HFFc6 (cell line): Measurements from ENCODE around the gene TJP3. TPM values are rescaled to one million over a fixed set of nuclear protein-coding genes. Genes with fewer than 3 reads are reported as not detected.

Experiments used
- DNase-seq: peaks from one replicate; pipeline ENCODE4 v3.0.0-alpha.2; 2018
- H3K27ac Mint-ChIP-seq: 2 replicates; pipeline ENCODE4 v1.8.0; 2020; ENCODE audit warnings: mild to moderate bottlenecking, mixed read lengths
- H3K27me3 Mint-ChIP-seq: 2 replicates; pipeline ENCODE4 v1.8.0; 2021; ENCODE audit warnings: mild to moderate bottlenecking, moderate library complexity, mixed read lengths; ENCODE audit not compliant: insufficient read depth
- H3K36me3 Mint-ChIP-seq: 2 replicates; pipeline ENCODE4 v1.8.0; 2021; ENCODE audit warnings: low read depth, mixed read lengths
- H3K4me1 Mint-ChIP-seq: 2 replicates; pipeline ENCODE4 v1.8.0; 2020; ENCODE audit warnings: low read depth, mixed read lengths
- H3K4me3 Mint-ChIP-seq: 2 replicates; pipeline ENCODE4 v1.8.0; 2020; ENCODE audit warnings: mild to moderate bottlenecking, moderate library complexity, mixed read lengths
- H3K9me3 Mint-ChIP-seq: 2 replicates; pipeline ENCODE4 v1.8.0; 2020; ENCODE audit warnings: mild to moderate bottlenecking, mixed read lengths
- total RNA-seq, 6 experiments: library from RNA; stranded (reverse); fragmentation: NEBNext Ultra II Directional; extraction: Animal tissue kit (Norgen Biotek cat#: 25700); gene quantifications; 2 replicates in 1 of 6; 3 replicates in 5 of 6; pipeline ENCODE4 v1.2.3, GENCODE V29; 2021
- TF ChIP-seq, protein P1 (sequence below): fragments of 200-600 bp; sonication (generic); IDR thresholded peaks from 2 replicates; pipeline ENCODE4 v1.5.0; 2021; ENCODE audit warnings: antibody characterized with exemption, mild to moderate bottlenecking

The TJP3 gene
- total RNA-seq, 6 experiments from 2014 or later: not detected

- H3K27me3 Mint-ChIP-seq: peaks cover 10% of the 10 kb centered on the region
- no peak for DNase-seq
- H3K27ac Mint-ChIP-seq: no peak overlapping the region
- no peak overlapping the region for H3K4me3 Mint-ChIP-seq
- H3K4me1 Mint-ChIP-seq: no peaks in the 10 kb centered on the region
- no peaks in the 10 kb centered on the region for H3K36me3 Mint-ChIP-seq
- TF ChIP-seq, protein P1, sequence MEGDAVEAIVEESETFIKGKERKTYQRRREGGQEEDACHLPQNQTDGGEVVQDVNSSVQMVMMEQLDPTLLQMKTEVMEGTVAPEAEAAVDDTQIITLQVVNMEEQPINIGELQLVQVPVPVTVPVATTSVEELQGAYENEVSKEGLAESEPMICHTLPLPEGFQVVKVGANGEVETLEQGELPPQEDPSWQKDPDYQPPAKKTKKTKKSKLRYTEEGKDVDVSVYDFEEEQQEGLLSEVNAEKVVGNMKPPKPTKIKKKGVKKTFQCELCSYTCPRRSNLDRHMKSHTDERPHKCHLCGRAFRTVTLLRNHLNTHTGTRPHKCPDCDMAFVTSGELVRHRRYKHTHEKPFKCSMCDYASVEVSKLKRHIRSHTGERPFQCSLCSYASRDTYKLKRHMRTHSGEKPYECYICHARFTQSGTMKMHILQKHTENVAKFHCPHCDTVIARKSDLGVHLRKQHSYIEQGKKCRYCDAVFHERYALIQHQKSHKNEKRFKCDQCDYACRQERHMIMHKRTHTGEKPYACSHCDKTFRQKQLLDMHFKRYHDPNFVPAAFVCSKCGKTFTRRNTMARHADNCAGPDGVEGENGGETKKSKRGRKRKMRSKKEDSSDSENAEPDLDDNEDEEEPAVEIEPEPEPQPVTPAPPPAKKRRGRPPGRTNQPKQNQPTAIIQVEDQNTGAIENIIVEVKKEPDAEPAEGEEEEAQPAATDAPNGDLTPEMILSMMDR: no peak
- no peaks in the 10 kb centered on the region for H3K9me3 Mint-ChIP-seq
Measured at GRCh38 chr19:3774621-3775373, 66.6 kb downstream of the TJP3 start.

GRCh38 chr19:3775374-3775711 is 67.2 kb downstream of the TJP3 start:
- DNase-seq: no peak
- no peaks in the 10 kb centered on the region for H3K36me3 Mint-ChIP-seq
- H3K27ac Mint-ChIP-seq: no peak overlapping the region
- TF ChIP-seq, protein P1: no peak
- no peaks in the 10 kb centered on the region for H3K9me3 Mint-ChIP-seq
- no peak overlapping the region for H3K4me3 Mint-ChIP-seq
- H3K4me1 Mint-ChIP-seq: no peaks in the 10 kb centered on the region
- peaks cover 10% of the 10 kb centered on the region for H3K27me3 Mint-ChIP-seq

GRCh38 chr19:3775831-3776230 is 67.6 kb downstream of the TJP3 start:
- DNase-seq: no peak
- TF ChIP-seq, protein P1: no peak
- Mint-ChIP-seq H3K36me3 (peaks cover 1% of the 10 kb centered on the region), H3K9me3 (peaks cover 2% of the 10 kb centered on the region), H3K4me1 (no peaks in the 10 kb centered on the region), H3K4me3 (no peak overlapping the region), H3K27me3 (peaks cover 10% of the 10 kb centered on the region), H3K27ac (no peak overlapping the region)

- H3K4me1 Mint-ChIP-seq: no peaks in the 10 kb centered on the region
- no peak for DNase-seq
- H3K36me3 Mint-ChIP-seq: peaks cover 9% of the 10 kb centered on the region
- H3K4me3 Mint-ChIP-seq: no peak overlapping the region
- peaks cover 9% of the 10 kb centered on the region for H3K9me3 Mint-ChIP-seq
- H3K27ac Mint-ChIP-seq: no peak overlapping the region
- TF ChIP-seq, protein P1: no peak
- H3K27me3 Mint-ChIP-seq: peaks cover 10% of the 10 kb centered on the region
Measured at GRCh38 chr19:3776479-3777040, 68.4 kb downstream of the TJP3 start.

GRCh38 chr19:3778104-3778867 is 70.1 kb downstream of the TJP3 start:
- no peak for DNase-seq
- peaks cover 25% of the 10 kb centered on the region for H3K9me3 Mint-ChIP-seq
- no peak overlapping the region for H3K4me3 Mint-ChIP-seq
- H3K4me1 Mint-ChIP-seq: no peaks in the 10 kb centered on the region
- peaks cover 12% of the 10 kb centered on the region for H3K27me3 Mint-ChIP-seq
- peaks cover 19% of the 10 kb centered on the region for H3K36me3 Mint-ChIP-seq
- TF ChIP-seq, protein P1: no peak
- H3K27ac Mint-ChIP-seq: no peak overlapping the region
